GM12801 (cell line): ENCODE measurements around the gene XRCC5.

ENCODE experiments used
- TF ChIP-seq, protein P1 (sequence below): IDR thresholded peaks from one replicate; pipeline ENCODE4 v1.5.1; 2011; ENCODE audit warnings: control low read depth; ENCODE audit not compliant: insufficient read length; ENCODE audit errors: extremely low read depth

Gene XRCC5

DNA sequence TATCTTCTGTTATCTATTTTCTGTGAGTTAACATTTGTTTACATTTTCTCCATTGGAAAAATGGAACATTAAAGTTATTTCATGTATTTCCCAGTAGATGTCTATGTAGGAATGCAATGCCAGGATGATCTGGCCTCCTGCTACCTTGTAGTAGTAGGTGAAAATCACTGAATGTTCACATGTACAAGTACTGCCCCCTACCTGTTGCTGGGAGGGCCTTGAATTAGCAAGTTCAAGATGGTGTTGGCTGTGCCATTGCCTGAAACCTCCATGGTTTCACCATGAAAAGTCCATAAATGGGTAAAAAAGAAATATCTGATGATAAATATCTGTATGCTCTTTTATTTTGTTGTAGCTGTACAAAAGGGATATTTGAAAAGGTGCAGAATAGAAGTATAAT lies 30.7 kb downstream of the XRCC5 start:
- TF ChIP-seq, protein P1, sequence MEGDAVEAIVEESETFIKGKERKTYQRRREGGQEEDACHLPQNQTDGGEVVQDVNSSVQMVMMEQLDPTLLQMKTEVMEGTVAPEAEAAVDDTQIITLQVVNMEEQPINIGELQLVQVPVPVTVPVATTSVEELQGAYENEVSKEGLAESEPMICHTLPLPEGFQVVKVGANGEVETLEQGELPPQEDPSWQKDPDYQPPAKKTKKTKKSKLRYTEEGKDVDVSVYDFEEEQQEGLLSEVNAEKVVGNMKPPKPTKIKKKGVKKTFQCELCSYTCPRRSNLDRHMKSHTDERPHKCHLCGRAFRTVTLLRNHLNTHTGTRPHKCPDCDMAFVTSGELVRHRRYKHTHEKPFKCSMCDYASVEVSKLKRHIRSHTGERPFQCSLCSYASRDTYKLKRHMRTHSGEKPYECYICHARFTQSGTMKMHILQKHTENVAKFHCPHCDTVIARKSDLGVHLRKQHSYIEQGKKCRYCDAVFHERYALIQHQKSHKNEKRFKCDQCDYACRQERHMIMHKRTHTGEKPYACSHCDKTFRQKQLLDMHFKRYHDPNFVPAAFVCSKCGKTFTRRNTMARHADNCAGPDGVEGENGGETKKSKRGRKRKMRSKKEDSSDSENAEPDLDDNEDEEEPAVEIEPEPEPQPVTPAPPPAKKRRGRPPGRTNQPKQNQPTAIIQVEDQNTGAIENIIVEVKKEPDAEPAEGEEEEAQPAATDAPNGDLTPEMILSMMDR: no peak

DNA sequence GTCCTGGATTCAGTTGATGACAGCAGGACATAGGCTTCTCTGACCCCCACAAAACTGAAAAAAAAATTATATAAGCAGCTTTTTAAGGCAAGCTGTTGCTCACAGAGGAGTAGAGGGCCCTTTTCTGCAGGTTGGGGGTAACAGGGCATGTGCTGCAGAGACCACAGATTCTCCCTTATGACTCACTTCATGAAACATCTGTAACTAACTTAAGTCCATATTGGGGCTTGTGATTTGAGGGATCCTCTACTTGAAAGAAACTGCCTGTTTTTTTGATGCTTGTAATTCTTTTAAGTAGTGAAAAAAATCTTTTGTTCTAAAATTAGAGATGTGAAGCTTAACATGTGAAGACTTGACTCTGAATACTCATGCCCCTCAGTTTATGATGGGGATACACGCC lies 33.4 kb downstream of the XRCC5 start:
- TF ChIP-seq, protein P1: no peak

DNA sequence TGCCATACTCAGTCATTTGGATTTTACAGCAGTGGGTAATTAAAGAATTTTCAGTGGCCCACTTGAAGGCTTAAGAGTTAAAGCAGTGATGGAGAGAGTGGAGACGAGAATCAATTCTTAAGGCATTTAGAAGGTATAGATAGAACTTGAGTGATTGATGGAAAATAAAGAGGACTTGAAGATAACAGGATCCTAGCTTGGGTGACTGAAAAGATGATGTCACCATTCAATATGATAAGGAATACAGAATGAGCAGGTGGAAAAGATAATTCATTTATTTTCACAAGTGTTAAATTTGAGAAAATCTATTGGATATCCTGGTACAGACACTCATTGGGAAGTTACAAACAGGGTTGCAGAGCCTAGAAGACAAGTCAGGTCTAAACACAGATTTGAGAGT lies 35.2 kb downstream of the XRCC5 start:
- TF ChIP-seq, protein P1: no peak

DNA sequence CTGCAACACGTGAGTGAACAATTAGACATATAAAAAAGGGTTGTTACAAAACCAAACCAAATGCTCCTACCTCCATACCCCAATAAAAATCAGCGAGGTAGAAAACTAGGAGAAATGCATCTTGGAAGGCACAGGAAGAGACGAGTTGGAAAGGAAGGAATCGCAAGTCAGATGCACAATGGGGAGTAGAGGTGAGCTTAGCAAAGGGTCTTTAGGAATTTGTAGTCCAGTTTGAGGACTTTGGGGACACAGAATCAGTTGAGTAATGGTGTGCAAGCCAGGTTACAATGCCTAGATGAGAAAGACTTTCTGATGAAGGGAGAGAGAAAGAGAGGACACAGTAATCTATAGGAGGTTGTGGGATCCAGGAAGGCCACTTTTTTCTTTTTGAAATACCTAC lies 35.7 kb downstream of the XRCC5 start:
- TF ChIP-seq, protein P1: no peak

DNA sequence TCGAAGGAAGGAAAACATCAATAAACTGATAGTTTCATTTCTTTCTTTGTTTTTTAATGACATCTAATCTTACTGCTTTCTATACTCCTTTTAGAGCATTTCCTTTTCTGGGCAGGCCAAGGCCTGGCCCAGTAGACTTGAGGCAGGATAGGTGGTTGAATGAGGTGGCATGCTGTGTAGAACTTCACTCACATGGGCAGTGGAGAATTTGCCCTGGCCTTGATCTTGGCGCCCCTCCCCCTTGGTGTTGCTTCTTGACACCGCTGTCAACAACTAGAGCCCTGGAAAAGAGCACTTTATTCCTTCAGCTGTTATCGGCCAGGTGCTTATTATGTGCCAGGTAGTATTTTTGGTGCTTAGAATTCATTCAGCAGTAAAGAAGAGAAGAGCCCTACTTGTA lies 37.4 kb downstream of the XRCC5 start:
- TF ChIP-seq, protein P1: no peak

DNA sequence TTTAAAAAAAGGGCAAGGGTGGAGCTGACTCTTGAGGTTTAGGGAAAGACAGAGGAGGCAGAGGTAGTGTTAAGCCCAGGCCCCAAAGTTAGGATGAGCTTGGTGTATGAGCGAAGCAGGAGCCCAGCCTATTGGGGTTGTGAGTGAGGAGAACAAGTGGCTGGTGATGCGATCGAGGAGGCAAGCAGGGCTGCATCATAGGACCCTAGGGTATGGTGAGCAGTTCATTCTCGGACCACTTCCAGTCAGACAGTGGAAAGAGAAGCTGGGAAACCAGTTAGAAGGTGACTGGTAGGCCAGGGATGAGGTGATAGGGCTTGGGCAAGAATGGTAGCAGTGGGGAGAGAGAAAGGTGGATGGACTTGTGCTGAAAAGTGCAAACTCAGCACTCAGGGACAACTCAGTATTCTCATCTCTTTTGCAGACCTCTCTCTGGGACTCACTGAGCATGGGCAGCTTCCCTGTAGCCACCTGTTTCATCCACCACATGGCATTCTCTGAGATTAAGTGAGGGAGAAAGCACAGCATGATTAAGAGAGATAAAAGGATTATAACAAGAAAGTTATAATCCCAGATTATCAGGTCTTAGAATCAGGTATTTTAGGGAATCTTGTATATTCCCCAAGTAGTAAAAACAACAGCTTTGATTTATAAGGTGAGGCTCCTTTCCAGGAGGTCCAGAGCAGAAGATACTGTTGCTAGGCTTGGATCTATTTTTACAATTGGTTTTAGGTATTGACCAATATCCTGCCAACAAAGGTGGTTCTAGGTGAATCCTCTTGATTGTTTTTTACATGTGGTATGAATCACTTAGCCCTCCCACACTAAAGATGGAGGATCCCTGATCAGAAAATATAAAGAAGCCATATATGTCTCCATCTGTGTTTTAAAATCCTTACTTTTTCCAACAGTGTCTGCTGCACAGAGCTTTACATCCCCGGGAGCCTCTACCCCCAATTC lies 38.3 kb downstream of the XRCC5 start:
- TF ChIP-seq, protein P1: no peak

DNA sequence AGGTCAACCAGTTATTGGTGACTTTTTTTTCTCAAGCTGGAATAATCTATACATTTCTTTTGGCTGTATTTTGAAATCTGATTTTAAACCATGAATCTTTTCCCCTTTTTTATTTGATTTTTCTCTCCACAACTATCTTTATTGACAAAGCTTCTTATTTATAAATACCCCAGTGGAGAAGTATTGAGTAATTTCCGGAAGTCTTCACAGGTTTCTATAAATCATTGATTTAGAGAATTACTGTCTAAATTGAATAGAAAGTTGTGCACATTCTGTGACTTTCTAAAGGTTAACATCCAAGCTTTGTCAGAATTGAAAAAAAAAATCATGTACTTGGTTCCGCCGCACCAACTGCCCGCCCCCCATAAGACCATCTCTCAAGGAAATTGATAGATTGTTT lies 39.8 kb downstream of the XRCC5 start:
- TF ChIP-seq, protein P1: no peak
